Natural killer cell (primary cell): Measurements from ENCODE around the gene MCM10. TPM values are rescaled to one million over a fixed set of nuclear protein-coding genes. Genes with fewer than 3 reads are reported as not detected.
"Not testable (repeated sequence)": the region's sequence is repeated elsewhere in the genome, so short reads cannot be mapped to it uniquely, and the experiment has no call there.

Source experiments
- ATAC-seq, 3 donors: fragments of 150-1000 bp in 2 of 3; fragments of 200-7000 bp in 1 of 3; cut with Tn5 transposase; 1 replicate in 1 of 3; 2 replicates in 2 of 3; pipeline ENCODE4 v1.10.0; 2021; ENCODE audit warnings: mild to moderate bottlenecking in 2 of 3, moderate library complexity in 2 of 3
- DNase-seq, 2 donors: peaks; one replicate each; pipeline versions ENCODE4 v3.0.0 to v3.0.0-alpha.2; 2013 to 2021; ENCODE audit warnings: mixed read lengths in 1 of 2
- H3K27ac ChIP-seq: one replicate; pipeline ENCODE4 v1.5.1; 2013; ENCODE audit warnings: mild to moderate bottlenecking, low read length
- H3K27me3 ChIP-seq: one replicate; pipeline ENCODE4 v1.6.1; 2013; ENCODE audit warnings: low read length; ENCODE audit not compliant: control insufficient read depth, insufficient read depth
- H3K36me3 ChIP-seq: one replicate; pipeline ENCODE4 v1.6.1; 2013; ENCODE audit warnings: low read length; ENCODE audit not compliant: control insufficient read depth, insufficient read depth
- H3K4me1 ChIP-seq: one replicate; pipeline ENCODE4 v1.6.1; 2013; ENCODE audit warnings: low read length; ENCODE audit not compliant: control insufficient read depth, insufficient read depth
- H3K4me3 ChIP-seq: one replicate; pipeline ENCODE4 v1.5.1; 2013; ENCODE audit warnings: low read length
- H3K9me3 ChIP-seq: one replicate; pipeline ENCODE4 v1.6.1; 2013; ENCODE audit warnings: low read length; ENCODE audit not compliant: control insufficient read depth, insufficient read depth
- H3K27ac Mint-ChIP-seq, 2 donors: one replicate each; pipeline ENCODE4 v1.8.0; 2022; ENCODE audit warnings: mild to moderate bottlenecking in 2 of 2, mixed read lengths in 2 of 2, moderate library complexity in 1 of 2
- H3K27me3 Mint-ChIP-seq, 2 donors: one replicate each; pipeline ENCODE4 v1.8.0; 2022; ENCODE audit warnings: low read depth in 2 of 2, mixed read lengths in 2 of 2
- H3K36me3 Mint-ChIP-seq: one replicate; pipeline ENCODE4 v1.8.0; 2022; ENCODE audit warnings: mixed read lengths
- H3K4me1 Mint-ChIP-seq, 2 donors: one replicate each; pipeline ENCODE4 v1.8.0; 2022; ENCODE audit warnings: mixed read lengths in 2 of 2
- H3K4me3 Mint-ChIP-seq: one replicate; pipeline ENCODE4 v1.8.0; 2022; ENCODE audit warnings: mild to moderate bottlenecking, moderate library complexity, mixed read lengths
- H3K9me3 Mint-ChIP-seq, 2 donors: one replicate each; pipeline ENCODE4 v1.8.0; 2022; ENCODE audit warnings: mixed read lengths in 2 of 2
- WGBS: methylation state at CpG from one replicate; pipeline ENCODE4 v1.1.7; 2013; ENCODE audit warnings: missing lambda C conversion rate; ENCODE audit not compliant: insufficient coverage; 5-methylcytosine and 5-hydroxymethylcytosine counted together
- intact Hi-C: fragments of 100-400 bp; cut with micrococcal nuclease; formaldehyde crosslinking; loops from one replicate; pipeline ENCODE4 v1.14.2; 2022
- total RNA-seq, 4 donors: library from RNA; stranded (reverse); fragments of 120-200 nt in 1 of 4; gene quantifications; one replicate each; pipeline versions ENCODE4 v1.2.3 to v1.2.4, GENCODE V29; 2013 to 2022
- TF ChIP-seq, protein P1 (sequence below): fragments of 200-600 bp; IDR thresholded peaks from one replicate; pipeline ENCODE4 v1.8.0; 2022; ENCODE audit warnings: antibody characterized with exemption

Gene MCM10
- total RNA-seq, 3 donors from 2014 or later (not counting 1 experiment from before 2014, with no cell fraction given) = 0.73 to 2.9 (median 1.3) TPM

GRCh38 chr10:13234172-13234571 is 72.8 kb downstream of the MCM10 start, which contains the start of gene UCMA:
Gene UCMA (minus strand): TSS chr10:13234374. CDS start chr10:13234258, 116 bp downstream.
- WGBS = 77% methylated on average over 10 of the region's 10 CpGs
- Mint-ChIP-seq H3K4me3 (no peak within 1 kb of the TSS), H3K27me3 (peaks cover 0 to 9% of the 10 kb centered on the region in 2 donors), H3K27ac (no peak within 1 kb of the TSS), H3K9me3 (no peaks in the 10 kb centered on the region), H3K4me1 (no peaks in the 10 kb centered on the region), H3K36me3 (no peaks in the 10 kb centered on the region)
- ATAC-seq = no peak
- intact Hi-C loops = no loop called here
- no peaks in the 10 kb centered on the region for H3K36me3 ChIP-seq
- H3K27me3 ChIP-seq = no peaks in the 10 kb centered on the region
- H3K27ac ChIP-seq = no peak within 1 kb of the TSS
- no peaks in the 10 kb centered on the region for H3K9me3 ChIP-seq
- no peak for DNase-seq
- no peaks in the 10 kb centered on the region for H3K4me1 ChIP-seq
- no peak within 1 kb of the TSS for H3K4me3 ChIP-seq
- TF ChIP-seq, protein P1, sequence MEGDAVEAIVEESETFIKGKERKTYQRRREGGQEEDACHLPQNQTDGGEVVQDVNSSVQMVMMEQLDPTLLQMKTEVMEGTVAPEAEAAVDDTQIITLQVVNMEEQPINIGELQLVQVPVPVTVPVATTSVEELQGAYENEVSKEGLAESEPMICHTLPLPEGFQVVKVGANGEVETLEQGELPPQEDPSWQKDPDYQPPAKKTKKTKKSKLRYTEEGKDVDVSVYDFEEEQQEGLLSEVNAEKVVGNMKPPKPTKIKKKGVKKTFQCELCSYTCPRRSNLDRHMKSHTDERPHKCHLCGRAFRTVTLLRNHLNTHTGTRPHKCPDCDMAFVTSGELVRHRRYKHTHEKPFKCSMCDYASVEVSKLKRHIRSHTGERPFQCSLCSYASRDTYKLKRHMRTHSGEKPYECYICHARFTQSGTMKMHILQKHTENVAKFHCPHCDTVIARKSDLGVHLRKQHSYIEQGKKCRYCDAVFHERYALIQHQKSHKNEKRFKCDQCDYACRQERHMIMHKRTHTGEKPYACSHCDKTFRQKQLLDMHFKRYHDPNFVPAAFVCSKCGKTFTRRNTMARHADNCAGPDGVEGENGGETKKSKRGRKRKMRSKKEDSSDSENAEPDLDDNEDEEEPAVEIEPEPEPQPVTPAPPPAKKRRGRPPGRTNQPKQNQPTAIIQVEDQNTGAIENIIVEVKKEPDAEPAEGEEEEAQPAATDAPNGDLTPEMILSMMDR = no peak

DNA sequence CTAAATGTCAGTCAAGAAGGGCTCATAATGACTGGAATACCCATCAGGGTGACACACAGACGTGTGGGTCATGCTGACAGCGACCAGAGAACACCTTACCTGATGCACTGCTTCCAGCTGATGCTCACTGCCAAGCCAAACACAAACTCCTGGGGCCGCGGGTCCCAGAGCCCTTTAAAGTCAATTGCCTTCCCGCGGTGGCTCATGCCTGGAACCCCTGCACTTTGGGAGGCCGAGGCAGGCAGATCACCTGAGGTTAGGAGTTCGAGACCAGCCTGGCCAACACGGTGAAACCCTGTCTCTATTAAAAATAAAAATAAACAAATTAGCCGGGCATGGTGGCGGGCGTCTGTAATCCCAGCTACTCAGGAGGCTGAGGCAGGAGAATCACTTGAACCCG is 73.4 kb downstream of the MCM10 start:
- H3K4me1 Mint-ChIP-seq, H3K4me3 ChIP-seq, H3K27ac Mint-ChIP-seq, intact Hi-C loops, H3K36me3 ChIP-seq, H3K4me3 Mint-ChIP-seq, H3K27me3 ChIP-seq, H3K36me3 Mint-ChIP-seq, H3K9me3 ChIP-seq, ATAC-seq, H3K27ac ChIP-seq, H3K27me3 Mint-ChIP-seq, DNase-seq, H3K9me3 Mint-ChIP-seq, H3K4me1 ChIP-seq: not testable (repeated sequence)
- WGBS = 89% methylated on average over 13 of the region's 13 CpGs

GRCh38 chr10:13236638-13237037 is 75.3 kb downstream of the MCM10 start:
- DNase-seq = no peak
- ATAC-seq = no peak
- Mint-ChIP-seq H3K27me3 (no peaks in the 10 kb centered on the region), H3K4me3 (no peak overlapping the region), H3K27ac (no peak overlapping the region), H3K36me3 (no peaks in the 10 kb centered on the region), H3K4me1 (no peaks in the 10 kb centered on the region), H3K9me3 (no peaks in the 10 kb centered on the region)
- 85% methylated on average over 8 of the region's 8 CpGs for WGBS
- Histone ChIP-seq H3K27ac (no peak overlapping the region), H3K36me3 (no peaks in the 10 kb centered on the region), H3K27me3 (no peaks in the 10 kb centered on the region), H3K4me3 (no peak overlapping the region), H3K9me3 (no peaks in the 10 kb centered on the region), H3K4me1 (no peaks in the 10 kb centered on the region)
- intact Hi-C loops = no loop called here
- TF ChIP-seq, protein P1 = no peak

- no peaks in the 10 kb centered on the region for H3K36me3 ChIP-seq
- Mint-ChIP-seq H3K36me3 (no peaks in the 10 kb centered on the region), H3K27ac (no peak overlapping the region), H3K4me1 (no peaks in the 10 kb centered on the region), H3K9me3 (no peaks in the 10 kb centered on the region), H3K4me3 (no peak overlapping the region), H3K27me3 (no peaks in the 10 kb centered on the region)
- ATAC-seq = no peak
- WGBS = 91% methylated on average over 16 of the region's 16 CpGs
- no peak overlapping the region for H3K4me3 ChIP-seq
- H3K27me3 ChIP-seq = no peaks in the 10 kb centered on the region
- TF ChIP-seq, protein P1 = no peak
- no peaks in the 10 kb centered on the region for H3K4me1 ChIP-seq
- intact Hi-C loops = no loop called here
- no peaks in the 10 kb centered on the region for H3K9me3 ChIP-seq
- DNase-seq = no peak
- no peak overlapping the region for H3K27ac ChIP-seq
Observed at GRCh38 chr10:13238271-13239077, 77.1 kb downstream of the MCM10 start.
